HG03378 (cell line): ENCODE results near the gene SPATA16.
"Not testable (repeated sequence)": the region's sequence is repeated elsewhere in the genome, so short reads cannot be mapped to it uniquely, and the experiment has no call there.

Source experiments
- ATAC-seq: cut with Tn5 transposase; IDR thresholded peaks from one replicate; pipeline ENCODE4 v1.9.1; 2021; ENCODE audit warnings: mild to moderate bottlenecking, moderate library complexity; ENCODE audit not compliant: unreplicated experiment

Gene SPATA16

DNA sequence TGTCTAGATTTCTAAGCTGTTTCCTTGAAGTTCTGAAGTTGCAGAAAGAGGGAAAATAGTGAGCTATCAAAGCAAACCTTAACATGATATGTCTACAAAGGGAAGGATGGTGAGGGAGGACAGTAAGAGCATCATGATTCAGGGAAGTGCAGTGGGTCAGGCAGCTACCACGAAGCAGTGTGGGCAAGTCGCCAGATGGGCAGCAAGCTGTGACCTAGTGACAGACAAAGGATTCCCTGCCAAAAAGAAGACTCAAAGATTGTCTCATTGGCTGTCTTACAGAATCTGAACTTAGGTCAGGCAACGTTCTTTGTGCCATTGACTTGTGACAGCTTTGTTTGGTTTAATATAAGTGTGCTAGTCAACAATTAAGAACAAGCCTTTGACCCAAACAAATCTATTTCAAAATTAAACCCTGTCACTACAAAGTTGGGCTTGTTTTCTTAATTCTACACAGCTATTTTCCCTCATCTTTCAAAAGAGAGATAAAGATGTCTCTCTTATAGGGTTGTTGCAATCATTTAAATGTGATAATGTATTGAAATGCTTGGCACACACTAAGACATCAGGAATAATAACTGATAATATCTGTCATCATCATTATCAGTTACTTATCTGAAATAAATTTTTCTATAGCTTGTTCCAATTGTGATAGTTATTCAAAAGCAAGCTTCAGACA, 237.3 kb downstream of the SPATA16 start:
- no peak for ATAC-seq

DNA sequence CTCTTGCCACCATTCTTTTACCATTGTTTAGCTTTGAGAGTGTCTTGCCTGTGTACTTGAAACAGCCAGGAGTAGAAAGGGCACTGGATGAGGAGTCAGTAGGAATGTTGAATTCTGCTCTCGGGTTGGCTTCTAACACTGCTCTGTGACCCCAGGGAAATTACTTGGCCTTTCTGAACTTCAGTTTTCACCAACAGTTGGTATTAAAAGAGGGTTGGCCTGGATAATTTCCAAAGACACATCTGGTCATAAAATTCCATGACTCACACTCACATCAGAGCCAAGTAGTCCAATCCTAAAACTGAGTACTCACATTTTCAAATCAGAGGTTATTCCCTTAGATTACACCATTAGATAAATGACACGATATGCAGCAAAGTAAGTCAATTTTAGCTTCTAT, 248.9 kb downstream of the SPATA16 start:
- ATAC-seq, result no peak

DNA sequence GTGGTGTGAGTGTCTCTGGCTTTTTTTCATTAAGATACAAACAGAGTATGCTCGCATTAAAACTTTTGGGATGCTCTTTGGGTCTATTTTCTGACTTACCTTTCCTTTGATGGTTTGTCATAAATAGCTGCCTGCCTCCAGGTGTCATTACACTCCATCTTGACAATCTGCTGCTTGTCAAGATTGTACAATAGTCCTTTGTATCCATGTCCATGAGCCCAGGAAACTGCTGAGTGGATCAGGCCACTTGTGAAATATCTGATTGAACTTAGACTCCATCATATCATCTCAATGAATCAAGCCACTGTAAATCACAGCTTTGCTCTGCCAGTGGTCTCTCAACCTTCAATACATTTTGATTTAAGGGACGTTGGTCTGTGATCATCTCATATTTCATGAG, 255.3 kb downstream of the SPATA16 start:
- ATAC-seq, result no peak

DNA sequence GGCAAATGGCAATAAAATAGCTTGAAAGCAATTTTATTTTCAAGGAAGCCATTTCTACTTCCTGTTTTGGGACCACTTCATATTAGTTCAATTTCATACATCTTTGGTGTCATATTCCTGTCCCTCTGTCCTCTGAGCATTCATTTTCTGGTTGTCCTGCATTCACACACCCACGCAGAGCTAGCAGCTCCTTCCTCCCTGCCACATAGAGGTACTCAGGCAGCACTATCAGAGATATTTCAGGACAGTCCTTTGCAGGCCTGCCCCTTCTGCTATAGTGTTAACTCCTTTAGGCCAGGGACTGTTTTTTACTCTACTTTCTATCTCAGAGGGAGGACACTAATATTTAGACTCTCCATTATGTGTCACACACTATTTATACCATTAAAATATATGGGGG, 258.5 kb downstream of the SPATA16 start:
- no peak for ATAC-seq

DNA sequence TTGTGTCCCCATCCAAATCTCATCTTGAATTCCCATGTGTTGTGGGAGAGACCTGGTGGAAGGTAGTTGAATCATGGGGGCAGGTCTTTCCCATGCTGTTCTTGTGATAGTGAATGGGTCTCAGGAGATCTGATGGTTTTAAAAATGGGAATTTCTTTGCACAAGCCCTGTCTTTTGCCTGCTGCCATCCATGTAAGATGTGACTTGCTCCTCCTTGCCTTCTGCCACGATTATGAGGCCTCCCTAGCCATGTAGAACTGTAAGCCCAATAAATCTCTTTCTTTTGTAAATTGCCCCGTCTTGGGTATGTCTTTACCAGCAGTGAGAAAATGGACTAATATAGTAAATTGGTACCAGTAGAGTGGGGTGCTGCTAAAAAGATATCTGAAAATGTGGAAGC, 261.7 kb downstream of the SPATA16 start:
- not testable (repeated sequence) for ATAC-seq

DNA sequence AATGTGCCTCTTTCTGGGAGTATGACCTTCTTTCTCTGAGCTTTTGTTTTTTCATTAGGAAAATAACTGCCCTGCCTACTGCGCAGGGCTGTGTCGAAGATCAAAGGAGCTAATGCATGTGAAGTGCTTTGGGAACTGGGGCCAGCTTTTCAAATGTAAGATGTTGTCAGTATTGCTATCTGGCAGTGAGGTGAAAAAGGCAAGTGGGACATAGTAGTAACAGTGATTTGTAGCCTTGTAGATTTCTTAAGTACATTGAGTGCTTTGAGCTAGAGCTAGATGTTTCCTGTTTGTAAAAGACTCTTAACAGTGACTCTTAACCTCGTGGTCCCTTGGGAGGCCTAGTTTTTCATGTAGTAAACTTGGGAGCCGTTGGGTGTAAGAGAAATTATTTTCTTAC, 264.0 kb downstream of the SPATA16 start:
- ATAC-seq, result no peak

DNA sequence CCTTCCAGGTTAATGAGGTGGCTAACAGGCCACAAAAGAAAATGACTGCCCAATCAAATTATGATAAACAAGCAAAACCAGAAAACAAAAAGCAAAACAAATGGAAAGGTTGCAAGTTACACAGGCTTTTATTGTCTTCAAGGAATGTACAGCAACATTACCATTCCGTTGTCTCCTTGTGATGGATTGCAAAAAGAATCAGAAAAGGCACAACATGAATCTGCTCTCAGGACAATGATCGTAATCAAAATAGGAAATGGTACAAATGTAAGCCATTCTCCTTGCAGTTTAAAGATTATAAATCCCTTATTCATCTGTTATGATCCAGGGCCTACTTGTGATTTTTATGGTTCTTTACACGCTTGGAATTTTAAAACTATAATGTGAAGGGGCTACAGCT, 264.7 kb downstream of the SPATA16 start:
- no peak for ATAC-seq

DNA sequence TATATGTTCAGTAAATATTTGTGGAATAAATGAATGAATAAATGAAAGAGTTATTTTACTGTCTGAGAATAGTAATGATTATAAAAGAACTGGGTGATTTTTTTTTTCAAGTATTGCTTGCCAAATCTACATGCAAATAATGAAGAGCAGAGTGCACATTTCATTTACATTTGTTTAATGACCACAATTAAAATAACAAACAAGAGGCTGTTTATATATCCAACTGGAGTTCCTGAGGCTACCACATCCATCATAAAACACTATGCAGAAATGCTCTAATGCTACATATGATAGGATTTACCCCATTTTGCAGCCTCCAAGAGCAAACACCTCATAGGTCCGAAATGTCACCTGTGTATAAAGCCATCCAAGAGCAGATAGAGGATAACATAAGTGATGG, 266.0 kb downstream of the SPATA16 start:
- ATAC-seq, result no peak

DNA sequence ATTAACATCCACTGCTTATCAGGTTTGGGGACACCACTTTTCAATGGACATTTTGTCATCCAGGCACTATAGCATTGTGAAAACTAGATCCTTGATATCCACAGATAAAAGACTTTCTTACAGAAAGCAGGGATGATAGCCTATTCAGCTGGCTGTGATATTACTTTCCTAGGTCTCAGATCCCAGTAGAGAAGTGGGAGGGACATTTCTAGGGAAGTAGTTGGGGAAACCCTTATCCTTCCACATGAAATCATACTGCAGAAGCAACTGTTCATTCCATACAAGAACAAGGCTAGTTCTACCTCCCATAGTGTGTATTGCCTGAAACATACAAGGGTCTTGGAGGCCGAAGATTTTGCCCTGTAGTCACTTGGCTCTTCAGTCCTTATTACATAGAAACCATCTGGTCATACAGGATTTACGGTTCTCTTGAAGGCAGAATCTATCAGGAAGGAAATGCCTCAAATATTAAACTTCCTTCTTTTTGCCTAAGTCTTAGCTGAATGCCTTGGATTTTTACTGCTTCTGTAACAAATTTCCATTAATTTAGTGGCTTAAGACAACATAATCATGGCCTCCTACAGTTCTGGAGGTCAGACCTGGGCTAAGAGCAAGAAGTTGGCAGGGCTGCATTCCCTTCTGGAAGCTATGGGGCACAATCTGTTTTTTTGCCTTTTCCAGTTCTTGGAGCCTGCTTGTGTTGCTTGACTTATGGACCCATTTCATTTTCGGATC, 271.1 kb downstream of the SPATA16 start:
- no peak for ATAC-seq

DNA sequence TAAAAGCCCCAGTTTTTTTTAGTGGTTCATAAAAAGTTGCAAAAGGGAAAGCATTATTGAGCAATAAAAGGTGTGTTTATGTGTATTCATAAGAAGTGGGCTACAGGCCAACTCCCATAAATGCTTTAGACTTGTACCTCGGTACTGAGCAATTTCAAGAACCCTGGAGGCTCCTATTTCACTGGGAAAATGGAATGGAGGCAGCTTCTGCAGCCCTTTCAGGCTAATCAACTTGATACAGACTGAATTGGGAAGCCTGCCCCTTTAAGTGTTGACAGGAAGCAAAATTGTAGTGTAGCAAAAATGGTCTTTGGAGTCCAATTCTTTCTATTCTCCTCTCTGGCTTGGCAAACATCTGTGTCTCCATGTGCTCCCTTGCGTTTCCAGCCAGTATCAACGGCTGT, 271.7 kb downstream of the SPATA16 start:
- ATAC-seq, result no peak

DNA sequence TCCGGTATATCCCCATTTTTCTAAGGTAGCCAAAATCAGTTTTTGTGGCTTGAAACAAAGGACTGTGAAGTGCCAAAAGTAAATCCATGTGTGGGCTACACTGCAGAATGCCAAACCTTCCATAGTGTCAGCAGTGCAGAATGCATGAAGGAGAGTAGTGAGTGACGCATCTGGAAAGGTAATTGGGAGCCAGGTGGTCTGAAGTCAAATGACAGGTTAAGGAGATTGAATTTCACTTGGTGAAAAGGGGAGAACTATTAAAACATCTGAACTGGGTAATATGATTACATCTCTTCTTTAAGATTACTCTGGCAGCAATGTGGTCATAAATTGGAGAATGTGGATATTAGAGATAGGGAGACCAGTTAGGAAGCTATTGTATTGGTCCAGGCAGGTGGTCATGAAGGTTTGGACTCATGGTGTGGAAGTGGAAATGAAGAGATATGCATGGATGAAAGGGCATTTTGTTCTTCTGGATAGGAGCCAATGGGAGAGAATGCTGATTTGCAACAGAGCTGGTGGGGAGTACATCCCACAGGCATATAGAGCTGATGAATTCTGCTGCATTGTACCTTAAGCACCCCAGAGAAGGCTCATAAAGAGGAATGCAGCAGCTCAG, 272.3 kb downstream of the SPATA16 start:
- ATAC-seq, result no peak

DNA sequence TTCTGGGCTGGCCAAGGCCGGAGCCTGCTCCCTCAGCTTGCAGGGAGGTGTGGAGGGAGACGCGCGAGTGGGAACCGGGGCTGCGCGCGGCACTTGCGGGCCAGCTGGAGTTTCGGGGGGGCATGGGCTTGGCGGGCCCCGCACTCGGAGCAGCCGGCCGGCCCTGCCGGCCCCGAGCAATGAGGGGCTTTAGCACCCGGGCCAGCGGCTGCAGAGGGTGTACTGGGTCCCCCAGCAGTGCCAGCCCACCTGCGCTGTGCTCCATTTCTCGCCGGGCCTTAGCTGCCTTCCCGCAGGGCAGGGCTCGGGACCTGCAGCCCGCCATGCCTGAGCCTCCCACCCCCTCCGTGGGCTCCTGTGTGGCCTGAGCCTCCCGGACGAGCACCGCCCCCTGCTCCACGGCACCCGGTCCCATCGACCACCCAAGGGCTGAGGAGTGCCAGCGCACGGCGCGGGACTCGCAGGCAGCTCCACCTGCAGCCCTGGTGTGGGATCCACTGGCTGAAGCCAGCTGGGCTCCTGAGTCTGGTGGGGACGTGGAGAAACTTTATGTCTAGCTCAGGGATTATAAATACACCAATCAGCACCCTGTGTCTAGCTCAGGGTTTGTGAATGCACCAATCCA, 274.2 kb downstream of the SPATA16 start:
- not testable (repeated sequence) for ATAC-seq

DNA sequence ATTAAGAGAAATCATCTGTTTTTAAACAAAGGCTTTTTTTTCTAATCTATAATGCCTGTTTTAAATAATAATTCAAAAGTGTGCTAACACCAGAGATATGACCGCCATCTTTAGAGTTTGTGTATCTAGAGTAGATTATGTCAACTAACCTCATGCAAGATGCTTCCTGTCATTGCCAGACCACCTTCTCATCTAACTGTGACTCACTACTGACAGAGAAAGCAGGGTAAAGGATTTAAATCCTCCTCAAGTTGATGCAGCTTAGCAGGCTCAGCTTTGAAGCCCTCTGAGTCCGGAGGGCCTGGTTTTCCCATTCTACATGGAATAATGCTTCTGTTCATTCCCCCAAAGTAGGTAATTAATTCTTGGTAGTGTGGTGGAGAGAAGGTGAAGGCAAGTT, 282.0 kb downstream of the SPATA16 start:
- ATAC-seq, result no peak

DNA sequence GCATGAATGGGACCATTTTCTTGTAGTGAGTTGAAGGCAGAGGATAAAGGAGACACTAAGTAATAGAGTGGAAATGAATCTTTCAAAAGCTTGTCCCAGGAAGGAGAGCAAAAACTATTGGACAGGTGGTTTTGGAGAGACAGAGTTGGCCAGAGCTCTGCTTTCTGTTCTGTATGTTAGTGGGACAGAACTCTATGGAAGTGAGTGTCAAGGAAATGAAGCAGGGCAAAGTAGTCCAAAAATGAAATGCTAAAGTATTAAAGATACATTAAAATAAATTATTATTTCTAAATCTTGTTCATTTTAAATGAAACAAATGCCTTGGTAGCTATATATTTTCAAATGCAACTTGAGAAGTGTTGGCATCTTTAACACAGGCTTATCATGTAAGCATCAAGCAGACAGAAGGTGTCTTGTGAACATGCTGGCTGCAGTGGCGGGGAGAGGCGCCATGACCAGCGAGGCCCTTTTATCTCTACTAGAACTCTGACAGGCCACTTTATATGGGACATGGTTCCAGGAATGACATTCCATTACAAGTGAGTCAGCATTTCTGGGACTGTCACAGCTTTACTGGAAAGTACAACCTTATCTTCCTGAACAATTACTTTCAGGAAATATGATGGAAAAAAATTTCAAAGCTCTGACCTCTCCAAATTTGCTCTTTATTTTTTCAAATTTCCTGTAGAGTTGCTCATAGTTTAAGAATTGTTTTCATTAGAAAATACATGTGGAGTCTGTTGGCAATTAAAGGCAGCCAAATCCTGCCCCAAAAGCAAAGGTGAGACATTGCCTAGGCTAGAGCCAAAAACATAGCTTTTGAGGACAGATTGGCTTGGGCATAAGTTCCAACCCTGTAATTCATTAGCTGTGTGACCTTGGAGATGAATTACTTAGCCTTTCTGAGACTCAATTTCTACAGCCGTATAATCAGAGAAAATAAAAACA, 284.0 kb downstream of the SPATA16 start:
- ATAC-seq, result no peak

DNA sequence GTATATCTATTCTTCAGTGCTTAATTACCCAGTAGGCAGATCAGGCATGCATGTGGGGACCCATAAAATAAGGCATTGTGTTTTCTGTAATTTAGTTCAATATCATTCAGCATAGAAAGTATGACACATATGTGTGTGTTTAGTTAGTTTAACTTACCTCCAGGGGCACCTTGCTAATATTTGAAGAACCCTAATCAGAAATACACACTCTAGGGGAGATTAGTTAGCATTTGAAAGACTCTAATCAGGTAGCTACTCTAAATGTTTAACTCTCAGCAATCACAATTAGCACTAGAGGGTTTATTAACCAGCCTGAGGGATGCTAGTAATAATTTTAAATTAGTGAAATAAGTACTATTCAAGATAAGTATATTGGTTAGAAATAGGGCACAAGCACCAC, 286.0 kb downstream of the SPATA16 start:
- ATAC-seq, result no peak

DNA sequence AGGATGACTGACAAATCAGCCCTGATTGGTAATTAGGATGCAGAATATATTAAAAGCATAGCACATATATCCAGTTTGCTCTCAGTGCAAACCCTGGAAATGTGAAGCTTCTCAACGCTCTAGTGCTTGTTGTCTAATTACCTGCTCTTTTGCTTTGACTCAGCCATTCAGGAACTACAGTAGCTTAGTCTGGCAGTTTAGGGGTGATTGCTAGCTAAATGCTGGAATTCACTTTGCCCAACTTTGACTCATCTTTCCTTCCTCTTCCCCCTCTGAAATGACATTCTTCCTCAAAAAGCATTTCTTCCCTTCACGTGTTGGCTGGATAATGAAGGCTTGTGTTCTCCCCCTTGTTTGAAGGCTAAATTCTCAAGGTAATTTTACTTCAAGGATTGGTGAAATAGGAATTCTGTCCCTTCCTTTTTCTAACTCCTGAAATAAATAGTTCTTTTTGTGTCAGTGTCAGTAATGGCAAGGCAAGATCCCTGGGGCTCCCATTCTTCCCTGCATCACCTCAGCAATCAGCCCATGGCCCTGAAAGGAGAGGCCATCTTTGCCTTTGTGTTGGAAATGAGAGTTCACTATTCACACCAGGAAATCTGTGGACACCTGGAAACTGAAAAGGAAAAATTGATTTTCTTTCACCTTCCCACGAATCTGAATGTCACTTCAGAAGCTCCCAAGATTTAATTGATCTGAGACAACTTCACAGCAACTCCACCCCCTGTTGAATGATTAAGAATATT, 286.9 kb downstream of the SPATA16 start:
- no peak for ATAC-seq

DNA sequence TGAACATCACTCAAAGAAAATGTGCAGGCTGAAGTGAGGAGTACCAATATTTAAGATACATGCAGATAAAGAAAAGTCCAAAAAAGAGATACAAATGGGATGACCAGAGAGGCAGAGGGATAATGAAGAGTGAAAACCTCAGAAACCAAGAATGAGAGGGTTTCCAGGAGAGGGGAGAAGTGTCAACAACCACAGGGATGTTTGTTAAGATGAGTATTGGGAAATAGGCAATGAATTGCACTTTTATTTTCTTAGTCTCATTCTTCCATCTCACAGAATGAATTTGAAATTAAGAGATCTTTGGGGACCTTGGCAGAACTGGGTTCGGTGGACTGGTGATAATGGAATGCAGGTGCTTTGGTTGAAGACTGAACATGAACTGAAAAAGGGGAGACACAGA, 288.0 kb downstream of the SPATA16 start:
- ATAC-seq, result no peak

DNA sequence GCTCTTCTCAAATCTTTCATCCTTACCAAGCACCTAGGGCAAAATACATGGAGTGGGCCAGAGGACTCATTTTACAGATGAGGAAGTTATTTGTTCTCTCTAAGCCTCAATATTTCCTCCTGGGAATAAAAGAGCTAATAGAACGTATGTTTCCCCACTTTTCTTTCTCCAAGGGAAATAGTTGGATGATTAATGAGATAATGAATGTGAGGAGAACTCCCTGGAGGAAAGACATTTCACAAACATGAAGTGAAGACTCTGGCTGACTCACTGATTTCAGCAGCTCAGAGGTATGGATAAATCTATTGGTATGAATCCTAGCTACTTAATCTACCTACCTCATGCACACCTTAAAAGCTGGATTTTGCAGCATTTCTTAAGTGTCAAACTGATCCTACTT, 292.1 kb downstream of the SPATA16 start:
- no peak for ATAC-seq

DNA sequence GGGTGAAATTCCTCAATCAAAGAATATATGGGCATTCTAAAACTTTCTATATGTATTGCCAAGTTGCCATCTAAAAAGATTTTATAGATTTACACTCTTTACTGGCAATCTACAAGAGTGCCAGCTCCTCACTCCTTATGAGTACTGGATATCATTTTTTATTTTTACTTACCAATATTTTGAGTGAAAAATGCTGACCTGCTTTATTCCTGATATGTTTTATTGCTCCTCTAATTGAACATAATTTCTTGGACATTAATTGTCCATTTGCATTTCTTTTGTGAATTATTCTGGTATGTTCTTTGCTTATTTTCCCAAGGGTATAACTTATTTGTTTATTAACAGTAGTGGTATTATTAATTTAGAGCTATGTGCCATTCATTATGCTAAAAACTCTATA, 293.7 kb downstream of the SPATA16 start:
- no peak for ATAC-seq

DNA sequence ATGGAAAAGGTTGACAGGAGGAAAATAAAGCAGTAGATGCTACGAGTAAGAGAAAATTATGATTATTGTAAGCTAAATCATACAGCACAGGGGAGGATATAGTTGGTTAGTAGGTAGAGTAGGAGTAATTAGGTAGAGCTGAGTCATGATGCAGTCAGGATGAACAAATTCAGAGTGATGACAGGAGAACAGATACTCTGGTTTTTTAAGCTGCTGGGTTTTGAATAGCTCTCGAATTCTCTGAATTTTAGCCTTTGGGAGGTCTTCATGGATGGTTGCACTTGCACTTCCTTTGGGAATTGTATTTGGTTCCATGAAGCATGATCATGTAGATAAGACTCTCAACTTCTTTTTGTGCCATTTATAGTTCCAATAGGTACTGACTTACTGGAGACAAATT, 294.3 kb downstream of the SPATA16 start:
- no peak for ATAC-seq
